HG03060 (cell line): ENCODE measurements around the gene PERCC1.

Source experiments
- ATAC-seq: cut with Tn5 transposase; IDR thresholded peaks from one replicate; pipeline ENCODE4 v1.9.1; 2021; ENCODE audit warnings: low read depth, moderate number of reproducible peaks; ENCODE audit not compliant: unreplicated experiment

PERCC1 gene

GRCh38 chr16:1448536-1449116, 17.7 kb downstream of the PERCC1 start:
- no peak for ATAC-seq

- no peak for ATAC-seq
Observed at GRCh38 chr16:1449201-1449788, 18.4 kb downstream of the PERCC1 start.

- ATAC-seq, result no peak
Observed at GRCh38 chr16:1450218-1450617, 19.3 kb downstream of the PERCC1 start.

- ATAC-seq, result no peak
Observed at GRCh38 chr16:1450841-1451240, 20.0 kb downstream of the PERCC1 start.

- no peak for ATAC-seq
Observed at GRCh38 chr16:1451702-1452392, 21.0 kb downstream of the PERCC1 start.

- ATAC-seq, result no peak
Observed at GRCh38 chr16:1452530-1452929, 21.7 kb downstream of the PERCC1 start.

GRCh38 chr16:1453316-1453715, 22.4 kb downstream of the PERCC1 start:
- ATAC-seq, result no peak

- no peak for ATAC-seq
Observed at GRCh38 chr16:1454561-1454960, 23.7 kb downstream of the PERCC1 start.

- no peak for ATAC-seq
Observed at GRCh38 chr16:1455190-1456171, 24.6 kb downstream of the PERCC1 start.

- ATAC-seq, result no peak
Observed at GRCh38 chr16:1456951-1457350, 26.1 kb downstream of the PERCC1 start.

- ATAC-seq, result no peak
Observed at GRCh38 chr16:1457489-1458245, 26.8 kb downstream of the PERCC1 start.

GRCh38 chr16:1458336-1458976, 27.6 kb downstream of the PERCC1 start:
- ATAC-seq, result no peak

GRCh38 chr16:1458977-1459341, 28.1 kb downstream of the PERCC1 start:
- ATAC-seq, result no peak

- no peak for ATAC-seq
Observed at GRCh38 chr16:1459967-1460366, 29.1 kb downstream of the PERCC1 start.

- no peak for ATAC-seq
Observed at GRCh38 chr16:1460602-1461138, 29.8 kb downstream of the PERCC1 start.

- no peak for ATAC-seq
Observed at GRCh38 chr16:1461146-1461545, 30.3 kb downstream of the PERCC1 start.

GRCh38 chr16:1464196-1464893, 33.5 kb downstream of the PERCC1 start:
- ATAC-seq, result no peak

- ATAC-seq, result no peak
Observed at GRCh38 chr16:1464894-1465566, 34.2 kb downstream of the PERCC1 start.
